HG03196 (cell line): ENCODE measurements around the gene NETO2.

ENCODE experiments used
- ATAC-seq: cut with Tn5 transposase; IDR thresholded peaks from one replicate; pipeline ENCODE4 v1.9.1; 2021; ENCODE audit not compliant: unreplicated experiment

NETO2 gene

GRCh38 chr16:47047524-47048203 is 96.1 kb downstream of the NETO2 start:
- ATAC-seq, result no peak

DNA sequence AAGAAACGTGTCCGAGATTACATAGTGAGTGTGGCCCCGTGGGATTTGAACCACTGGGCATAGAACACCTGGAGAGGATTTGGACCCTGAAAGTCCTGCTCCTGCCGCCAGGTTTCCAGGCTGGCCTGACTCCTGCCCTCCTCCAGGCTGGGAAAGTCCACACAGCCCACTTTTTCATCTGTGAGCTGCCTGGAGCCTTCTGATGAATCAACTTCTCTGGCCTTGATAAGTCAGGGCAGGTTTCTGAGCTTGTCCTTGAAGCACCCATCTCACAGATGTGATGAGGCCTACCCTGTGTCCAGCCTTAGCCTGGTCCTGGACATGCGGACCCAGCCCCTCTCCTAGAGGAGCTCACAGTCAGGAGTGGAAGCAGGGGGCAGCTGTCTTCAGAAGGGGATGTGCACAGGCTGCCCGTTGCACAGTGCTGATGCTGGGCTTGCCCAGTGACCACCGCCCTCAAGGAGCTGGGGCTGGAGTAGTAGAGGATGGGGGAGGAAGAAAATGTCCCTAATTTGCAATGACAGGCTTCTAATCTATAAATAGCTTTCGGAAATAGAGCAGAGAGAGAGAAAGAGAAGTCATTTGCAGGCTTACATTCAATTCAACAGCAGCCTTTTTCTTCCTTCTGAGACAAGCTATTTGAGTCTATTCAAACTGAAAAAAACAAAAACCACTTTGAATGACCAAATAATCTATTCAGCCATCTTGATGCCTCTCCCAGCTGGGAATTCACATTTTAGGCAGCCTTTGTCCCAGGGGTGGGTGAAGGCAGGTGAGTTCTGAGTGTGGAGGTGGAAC is 96.8 kb downstream of the NETO2 start:
- no peak for ATAC-seq

DNA sequence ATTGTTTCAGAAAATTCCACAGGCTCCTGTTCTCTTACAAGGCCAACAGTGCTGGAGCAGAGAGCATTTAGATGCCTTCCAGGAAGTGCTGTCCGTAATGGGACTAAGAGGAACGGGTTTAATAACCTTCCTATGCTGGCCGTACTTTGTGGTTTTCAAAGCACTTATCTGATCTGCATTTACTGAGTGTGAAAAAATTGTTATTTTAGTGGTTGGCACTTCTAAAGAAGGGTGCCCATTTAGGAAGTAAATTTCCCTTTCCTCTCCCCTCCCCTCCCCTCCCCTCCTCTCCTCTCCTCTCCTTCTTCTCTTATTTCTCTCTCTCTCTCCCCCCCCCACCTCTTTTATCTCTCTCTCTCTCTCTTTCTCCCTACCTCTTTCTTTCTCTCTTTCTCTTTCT is 98.3 kb downstream of the NETO2 start:
- no peak for ATAC-seq

GRCh38 chr16:47045023-47045422 is 98.7 kb downstream of the NETO2 start:
- no peak for ATAC-seq

GRCh38 chr16:47043970-47044684 is 99.6 kb downstream of the NETO2 start:
- no peak for ATAC-seq

DNA sequence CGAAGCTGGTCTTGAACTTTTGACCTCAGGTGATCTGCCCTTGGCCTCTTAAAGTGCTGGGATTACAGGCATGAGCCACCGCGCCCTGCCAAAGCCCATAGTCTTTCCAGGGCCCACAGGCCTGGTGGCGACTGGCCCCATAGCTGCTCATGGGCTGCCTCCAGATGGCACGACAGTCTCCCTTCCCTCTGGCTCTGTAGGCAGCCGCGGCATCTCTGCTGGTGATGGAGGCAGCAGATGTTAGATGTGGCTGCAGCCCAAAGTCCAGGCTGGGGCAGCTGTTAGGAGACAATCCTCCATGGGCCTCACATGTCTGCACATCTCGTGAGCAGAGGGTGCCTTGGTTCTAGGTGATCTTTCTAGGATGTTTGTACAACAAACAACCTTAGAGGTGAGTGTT is 100.5 kb downstream of the NETO2 start:
- no peak for ATAC-seq

DNA sequence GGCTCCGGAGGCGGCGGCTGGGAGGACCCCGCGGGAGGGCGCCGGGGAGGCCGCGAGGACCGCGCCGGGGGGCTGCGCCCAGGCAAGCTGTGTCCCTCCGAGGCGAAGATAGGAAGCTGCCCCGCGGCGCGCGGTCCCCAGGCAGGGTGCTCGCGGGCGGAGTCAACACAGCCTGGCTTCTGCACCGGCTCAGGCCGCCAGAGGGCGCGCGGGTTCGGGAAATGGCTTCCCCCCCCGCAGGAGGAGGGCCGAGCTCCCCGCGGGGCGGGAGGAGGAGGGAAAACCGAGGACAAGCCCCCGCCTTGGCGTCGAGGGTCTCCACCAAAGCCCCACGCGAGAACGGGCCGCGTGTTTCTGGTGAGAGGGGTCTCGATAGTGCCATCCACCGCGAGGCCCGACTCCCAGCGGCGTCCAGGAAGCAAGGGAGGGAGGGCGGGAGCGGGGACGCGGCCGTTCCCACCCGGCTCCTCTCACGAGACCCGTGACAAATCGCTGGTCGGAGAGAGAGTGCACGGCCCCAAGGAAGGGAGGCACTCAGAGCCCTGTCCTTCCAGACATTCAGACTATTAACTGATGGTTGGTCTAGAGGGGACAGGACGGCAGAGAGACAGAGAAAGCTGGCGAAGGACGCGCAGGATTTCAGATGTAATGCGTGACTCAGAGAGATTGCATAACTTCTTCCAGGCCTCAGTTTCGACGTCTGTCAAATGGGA is 105.8 kb downstream of the NETO2 start:
- ATAC-seq, result peak; percentile 92

DNA sequence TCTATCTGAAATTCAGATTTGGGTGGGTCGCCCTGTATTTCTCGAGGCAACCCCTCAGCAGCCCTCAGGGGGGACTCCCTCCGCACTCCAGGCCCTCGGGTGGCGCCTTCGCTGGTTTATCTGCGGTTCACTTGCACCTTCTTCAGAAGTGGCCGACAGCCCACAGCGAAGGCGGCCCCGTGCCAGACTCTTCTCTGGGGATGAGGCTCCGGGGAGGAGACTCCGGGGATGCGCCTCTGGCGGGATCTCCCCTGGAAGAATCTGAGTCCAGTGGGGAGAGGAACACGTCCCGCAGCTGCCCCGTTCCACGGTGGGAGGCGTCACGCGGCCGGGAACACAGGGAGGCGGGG is 106.4 kb downstream of the NETO2 start:
- ATAC-seq, result peak; percentile 32

GRCh38 chr16:47036201-47036600 is 107.5 kb downstream of the NETO2 start:
- ATAC-seq, result no peak

DNA sequence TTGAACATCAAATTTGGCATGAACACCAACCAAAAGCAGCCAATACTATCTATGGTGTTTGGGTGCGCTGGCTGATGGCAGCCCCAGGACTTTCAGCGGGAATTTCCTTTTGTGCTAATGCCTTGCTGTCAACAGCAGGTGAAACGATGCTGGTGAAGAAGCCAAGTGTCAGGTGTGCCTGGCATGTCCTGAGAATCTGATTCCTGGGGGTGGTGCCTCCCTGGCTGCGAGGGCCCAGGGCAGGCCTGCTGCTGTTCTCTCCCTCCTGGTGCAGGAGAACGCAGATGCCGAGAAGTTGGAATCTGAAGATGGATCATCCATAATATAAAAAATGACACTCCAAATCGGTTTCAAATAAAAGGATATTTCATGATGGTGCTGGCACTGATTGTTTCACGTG is 108.3 kb downstream of the NETO2 start:
- ATAC-seq, result no peak

DNA sequence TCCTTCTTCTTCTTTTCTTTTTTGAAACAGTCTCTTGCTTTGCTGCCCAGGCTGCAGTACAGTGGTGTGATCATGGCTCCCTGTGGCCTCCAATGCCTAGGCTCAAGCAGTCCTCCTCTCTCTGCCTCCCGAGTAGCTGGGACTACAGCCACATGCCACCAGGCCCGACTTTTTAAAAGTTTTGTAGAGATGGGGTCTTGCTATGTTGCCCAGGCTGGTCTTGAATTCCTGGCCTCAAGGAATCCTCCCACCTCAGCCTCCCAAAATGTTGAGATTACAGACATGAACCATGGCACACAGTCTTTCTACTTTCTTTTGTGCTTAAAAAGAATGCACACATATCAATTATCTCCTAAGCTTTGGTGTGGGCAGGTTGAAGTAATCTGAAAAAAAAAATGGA is 109.3 kb downstream of the NETO2 start:
- ATAC-seq, result no peak

DNA sequence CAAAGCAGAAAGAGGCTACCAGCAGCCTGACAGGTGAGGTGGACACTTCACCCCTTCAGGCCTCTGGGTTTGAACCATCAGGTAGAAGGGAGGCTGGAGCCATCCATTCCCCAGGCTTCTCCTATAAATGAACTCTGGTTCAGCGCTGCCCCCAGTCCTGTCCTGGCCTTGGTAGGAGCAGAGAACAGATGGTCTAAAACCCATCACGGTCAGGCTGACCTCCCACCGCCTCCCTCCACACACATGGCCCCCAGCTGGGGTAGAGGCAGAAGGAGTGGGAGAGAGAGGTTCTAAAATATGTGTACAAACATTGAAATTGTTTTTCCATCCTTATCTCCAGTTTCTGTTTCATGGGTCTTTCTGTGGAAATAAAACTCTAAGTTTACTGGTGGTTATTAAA is 110.6 kb downstream of the NETO2 start:
- ATAC-seq, result no peak

- ATAC-seq, result no peak
These were observed 114.0 kb downstream of the NETO2 start for GRCh38 chr16:47029724-47030123.

DNA sequence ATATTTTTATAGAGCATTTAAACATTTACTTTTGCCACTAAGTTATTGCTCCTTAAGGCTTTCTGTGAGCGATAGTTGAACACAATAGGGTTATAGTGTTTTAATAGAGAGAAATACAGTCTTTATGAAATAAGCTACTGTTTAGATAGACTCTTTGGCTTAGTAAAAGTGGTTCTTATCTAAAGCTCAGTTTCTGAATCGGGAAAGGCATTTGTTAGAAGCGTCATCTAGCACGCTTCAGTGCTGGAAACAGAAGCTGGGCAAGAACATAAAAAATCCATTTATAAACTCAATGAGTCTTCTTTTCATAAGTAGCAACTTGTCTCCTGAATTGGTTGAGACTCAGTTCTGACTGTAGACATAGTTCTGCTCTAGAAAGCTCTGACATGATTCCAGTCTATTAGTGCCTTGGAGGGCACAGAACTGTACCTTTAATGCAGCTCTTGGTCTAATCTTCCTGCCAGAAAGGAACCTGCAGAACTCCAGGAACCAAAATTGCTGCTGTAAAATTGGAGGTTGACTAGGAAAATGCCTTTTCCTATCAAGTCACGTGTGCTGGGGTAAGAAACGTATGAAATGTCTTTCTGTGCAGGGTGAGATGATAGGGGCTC is 114.9 kb downstream of the NETO2 start:
- no peak for ATAC-seq
